Prostate gland (tissue), 2 donors: Measurements from ENCODE around the gene GPR84.

Source experiments
- CTCF ChIP-seq, 4 experiments: fragments of 200-600 bp in 2 of 4; fragments of 450-650 bp in 2 of 4; sonication (generic) in 2 of 4; IDR thresholded peaks; 1 replicate in 3 of 4; 2 replicates in 1 of 4; pipeline ENCODE4 v1.5.1; 2016 to 2019; ENCODE audit warnings: antibody characterized with exemption in 4 of 4, mild to moderate bottlenecking in 2 of 4, moderate library complexity in 2 of 4
- POLR2AphosphoS5 ChIP-seq: sonication (generic); formaldehyde crosslinking; IDR thresholded peaks from one replicate; pipeline ENCODE4 v1.6.1; 2017; ENCODE audit warnings: antibody characterized with exemption

DNA sequence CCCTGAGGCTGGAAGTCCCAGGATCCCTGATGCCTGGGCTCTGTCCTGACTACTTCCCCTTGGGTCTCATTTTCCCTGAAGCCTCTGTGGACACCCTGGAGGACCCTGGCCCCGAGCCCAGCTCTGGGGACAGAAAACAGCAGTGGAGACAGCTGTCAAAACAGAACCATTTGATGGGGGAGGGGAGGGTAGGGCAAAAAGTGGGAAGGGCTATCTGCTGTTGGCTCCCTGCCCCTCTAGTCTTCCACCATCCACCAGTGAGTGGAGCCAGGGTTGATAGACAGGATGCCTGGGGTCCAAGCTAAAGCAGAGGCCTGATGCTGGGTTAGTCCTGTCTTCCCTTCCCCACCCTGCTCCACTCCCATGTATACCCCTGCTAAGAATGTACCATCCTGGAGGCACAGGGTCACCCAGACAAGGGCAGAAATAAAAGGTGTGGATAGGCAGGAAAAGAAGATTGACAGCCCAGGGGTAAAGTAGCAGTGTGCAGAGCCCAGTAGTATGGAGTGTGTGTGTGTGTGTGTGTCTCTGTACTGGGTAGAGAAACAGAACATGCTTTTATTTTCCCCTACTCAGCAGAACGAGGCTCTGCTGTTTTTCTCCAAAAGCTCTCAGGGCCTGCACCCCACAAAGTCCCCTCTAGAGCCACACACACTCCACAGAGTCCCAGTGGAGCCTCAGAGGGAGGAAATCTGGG, 10.4 kb upstream of the GPR84 start:
- TF ChIP-seq CTCF (IDR thresholded peaks at IDR 0.05), result no peak
- TF ChIP-seq POLR2AphosphoS5, result no peak
